Adrenal gland (tissue), 19 donors: ENCODE results near the gene CORO2A. TPM values are rescaled to one million over a fixed set of nuclear protein-coding genes. Genes with fewer than 3 reads are reported as not detected.

ENCODE experiments used
- DNase-seq, 7 donors: peaks; one replicate each; pipeline ENCODE4 v3.0.0-alpha.2; 2019 to 2020
- H3K27ac ChIP-seq, 5 donors: fragments of 200-600 bp; sonication (generic) in 4 of 5; 1 replicate in 3 of 5; 2 replicates in 2 of 5; pipeline versions ENCODE4 v1.5.1 to v1.8.0; 2016 to 2020; ENCODE audit warnings: mild to moderate bottlenecking in 1 of 5
- H3K27me3 ChIP-seq: fragments of 200-600 bp; 2 replicates; pipeline ENCODE4 v1.8.0; 2021
- H3K36me3 ChIP-seq, 2 donors: fragments of 200-600 bp; replicated peaks in 1 of 2; 1 replicate in 1 of 2; 2 replicates in 1 of 2; pipeline versions ENCODE4 v1.5.1 to v1.8.0; 2018 to 2022
- H3K4me1 ChIP-seq, 2 donors: fragments of 200-600 bp; replicated peaks in 1 of 2; 1 replicate in 1 of 2; 2 replicates in 1 of 2; pipeline versions ENCODE4 v1.5.1 to v1.8.0; 2018 to 2021
- H3K4me3 ChIP-seq, 4 donors: fragments of 200-600 bp; sonication (generic) in 3 of 4; one replicate each; pipeline ENCODE4 v1.5.1; 2016 to 2018
- H3K9me3 ChIP-seq, 3 donors: fragments of 200-600 bp; sonication (generic) in 1 of 3; replicated peaks in 1 of 3; 1 replicate in 2 of 3; 2 replicates in 1 of 3; pipeline versions ENCODE4 v1.5.1 to v1.8.0; 2016 to 2021
- CTCF ChIP-seq, 6 experiments: fragments of 450-650 bp in 4 of 6; fragments of 200-600 bp in 2 of 6; sonication (generic) in 1 of 6; IDR thresholded peaks; 1 replicate in 5 of 6; 2 replicates in 1 of 6; pipeline versions ENCODE4 v1.5.1 to v1.8.0; 2016 to 2021; ENCODE audit warnings: antibody characterized with exemption in 6 of 6, mild to moderate bottlenecking in 2 of 6, moderate library complexity in 1 of 6
- POLR2A ChIP-seq, 2 donors: fragments of 450-650 bp; IDR thresholded peaks; one replicate each; pipeline ENCODE4 v1.6.1; 2017; ENCODE audit warnings: antibody characterized with exemption in 2 of 2, mild to moderate bottlenecking in 2 of 2, moderate library complexity in 1 of 2
- WGBS, 4 donors: extraction: QIAGEN DNeasy Blood & Tissue Kit in 2 of 4; methylation state at CpG; one replicate each; pipeline versions ENCODE4 v1.1.5 to v1.1.7; 2013 to 2017; 5-methylcytosine and 5-hydroxymethylcytosine counted together
- intact Hi-C, 2 donors: fragments of 100-400 bp; cut with DNase I; formaldehyde crosslinking; loops; one replicate each; pipeline versions ENCODE4 v1.14.1 to v1.15.0; 2022 to 2023
- long read RNA-seq, 10 donors: library from polyadenylated mRNA in 3 of 10; unstranded in 2 of 10; stranded (forward) in 1 of 10; transcript quantifications; one replicate each; pipeline ENCODE4 v2.0.0 and lab custom pipeline, GENCODE V29; 2021 to 2026
- polyA plus RNA-seq, 3 donors: library from polyadenylated mRNA; stranded (reverse); fragments of 200-250 nt in 2 of 3; fragments of 350-450 nt in 1 of 3; fragmentation: Illumina TruSeq in 1 of 3; extraction: RNeasy Lipid Tissue Mini Kit (QIAGEN cat#74804) in 1 of 3; gene quantifications; one replicate each; pipeline ENCODE4 v1.2.3, GENCODE V29; 2013 to 2014
- total RNA-seq, 9 donors: library from RNA; depleted of rRNA in 4 of 9; stranded (reverse); fragments of >200 nt in 4 of 9; fragments of 120-200 nt in 1 of 9; fragmentation: NEBNext Ultra II Directional in 1 of 9; extraction: Animal tissue kit (Norgen Biotek cat#: 25700) in 1 of 9; gene quantifications; one replicate each; pipeline versions ENCODE4 v1.1.0 to v1.2.4, GENCODE V29; 2013 to 2023
- donor health status: healthy with polysubstance abuse.
- donor health status: Bipolar disorder and iron deficiency.
- donor health status: DM: yes; HTN: yes; CAD: no.
- donor health status: DM: no; HTN: no; CAD: no.
- donor health status: DM: no; HTN: no; CAD: no.
- donor health status: DM: yes; HTN: yes; CAD: no.

The CORO2A gene
- total RNA-seq (1 to 10 TPM in 5 of 9 donors, under 1 TPM in 4; 0.06 to 3.2 (median 1.1) TPM), polyA plus RNA-seq (1 to 10 TPM in 2 of 3 donors, under 1 TPM in 1; 0.77 to 3.9 (median 1.6) TPM)
- long read RNA-seq, donor 1, result 0 reads
- long read RNA-seq, donor 2, result 0 reads
- long read RNA-seq, donor 3, result 0 reads
- long read RNA-seq, donor 4, partial matches to known transcripts, result 0 of 1 reads
- long read RNA-seq, donor 4, other reads (novel, unspliced or antisense), result 1 of 1 reads
- long read RNA-seq, donor 5, full-length matches to known transcripts, result 1 of 1 reads
- long read RNA-seq, donor 5, partial matches to known transcripts, result 0 of 1 reads
- long read RNA-seq, donor 5, other reads (novel, unspliced or antisense), result 0 of 1 reads
- long read RNA-seq, donor 6, result 0 reads
- long read RNA-seq, donor 7, result 0 reads
- long read RNA-seq, donor 8, full-length matches to known transcripts, result 1 of 1 reads
- long read RNA-seq, donor 8, partial matches to known transcripts, result 0 of 1 reads
- long read RNA-seq, donor 8, other reads (novel, unspliced or antisense), result 0 of 1 reads
- long read RNA-seq, donor 9, result 0 reads
- long read RNA-seq, donor 10, result 0 reads

DNA sequence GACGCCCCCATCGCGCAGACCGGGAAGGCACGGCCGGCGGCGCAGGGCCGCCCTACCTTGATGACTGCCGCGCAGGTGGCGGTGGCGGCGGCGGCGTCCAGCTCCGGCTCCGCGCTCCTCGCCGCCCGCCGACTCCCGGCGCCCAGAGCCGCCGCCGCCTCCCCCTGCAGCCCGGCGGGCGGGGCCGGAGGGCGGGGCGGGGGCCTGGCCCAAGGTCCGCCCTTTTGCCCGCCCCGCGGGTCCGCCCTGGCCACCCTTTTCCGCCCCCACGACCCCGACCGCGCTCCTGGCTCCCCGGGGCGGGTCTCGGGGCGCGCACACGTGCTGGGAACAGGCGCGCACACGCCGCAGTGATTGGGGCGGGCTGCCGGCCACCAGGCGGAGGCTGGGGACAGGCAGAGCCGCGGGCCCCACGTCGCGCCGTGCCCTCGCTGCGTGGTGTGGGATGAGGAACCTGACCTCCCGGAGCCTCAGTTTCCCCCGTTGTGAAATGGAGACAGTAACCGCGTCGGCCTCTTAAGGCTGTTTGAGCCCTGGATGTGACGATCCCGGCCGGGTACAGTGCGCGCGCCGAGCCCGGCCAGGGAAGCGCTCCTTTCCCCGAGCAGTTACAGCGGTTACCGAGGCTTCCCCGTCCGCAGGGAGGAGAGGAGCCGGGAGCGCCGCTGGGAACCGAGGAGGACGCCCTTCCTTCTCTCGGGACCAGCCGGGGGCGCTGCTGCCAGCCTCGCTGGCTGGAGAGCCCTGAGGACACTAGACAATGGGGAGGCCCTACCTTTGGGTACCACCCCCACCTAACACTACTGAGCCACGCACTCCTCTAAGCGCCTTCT is at the start of gene CORO2A:
Gene CORO2A, minus strand, starts transcription at position 135 of the 833 bp plus-strand sequence. CDS start 34,977 bp downstream, outside the sequence.
- 1 to 36% (median 2%) methylated on average over 2 to 94 of the region's 95 CpGs for WGBS, 4 donors
- Histone ChIP-seq H3K27ac (peak within 1 kb of the TSS in 3 of 5 donors; percentile 8 to 76 (median 60)), H3K4me1 (peaks cover 6 to 8% of the 10 kb centered on the region in 2 donors), H3K9me3 (no peaks in the 10 kb centered on the region), H3K36me3 (no peaks in the 10 kb centered on the region), H3K4me3 (peak within 1 kb of the TSS in 3 of 4 donors; percentile 37 to 61 (median 50)), H3K27me3 (no peaks in the 10 kb centered on the region)
- intact Hi-C loops, result no loop called here
- DNase-seq, result peak; percentile 41 to 78 (median 62)
- TF ChIP-seq CTCF (IDR thresholded peaks at IDR 0.05) (peak in 4 of 6 experiments; percentile 11 to 39 (median 34)), POLR2A (IDR thresholded peaks at IDR 0.05) (peak; percentile 15 to 28)

- Histone ChIP-seq H3K27me3 (no peaks in the 10 kb centered on the region), H3K36me3 (no peaks in the 10 kb centered on the region), H3K9me3 (no peaks in the 10 kb centered on the region), H3K27ac (no peak overlapping the region), H3K4me1 (no peaks in the 10 kb centered on the region), H3K4me3 (no peak overlapping the region)
- intact Hi-C loops, result no loop called here
- TF ChIP-seq CTCF (IDR thresholded peaks at IDR 0.05) (no peak), POLR2A (IDR thresholded peaks at IDR 0.05) (no peak)
- 88 to 94% (median 90%) methylated on average over 8 of the region's 8 CpGs for WGBS, 4 donors
- no peak for DNase-seq
These were observed 49.2 kb upstream of the CORO2A start for GRCh38 chr9:98241357-98242300.

- Histone ChIP-seq H3K4me1 (no peaks in the 10 kb centered on the region), H3K9me3 (no peaks in the 10 kb centered on the region), H3K27me3 (no peaks in the 10 kb centered on the region), H3K27ac (no peak overlapping the region), H3K36me3 (no peaks in the 10 kb centered on the region), H3K4me3 (no peak overlapping the region)
- TF ChIP-seq POLR2A (IDR thresholded peaks at IDR 0.05), result no peak
- no peak for TF ChIP-seq CTCF (IDR thresholded peaks at IDR 0.05)
- 84 to 95% (median 90%) methylated on average over 3 of the region's 3 CpGs for WGBS, 4 donors
- intact Hi-C loops, result no loop called here
- no peak for DNase-seq
These were observed 48.0 kb upstream of the CORO2A start for GRCh38 chr9:98240475-98240874.
